Mammary epithelial cell (primary cell): Measurements from ENCODE around the gene CCDC83.

Source experiments
- EZH2 ChIP-seq: IDR thresholded peaks from 2 replicates; pipeline ENCODE4 v1.6.1; 2012; ENCODE audit warnings: low read length, inconsistent platforms, borderline replicate concordance
- TF ChIP-seq, protein P1 (sequence below), 2 donors: IDR thresholded peaks in 1 of 2; conservative IDR thresholded peaks in 1 of 2; 2 replicates each; pipeline ENCODE4 v1.5.1; 2011 to 2012; ENCODE audit warnings: inconsistent platforms in 2 of 2, low read length in 2 of 2, mild to moderate bottlenecking in 2 of 2, control low read depth in 1 of 2, low read depth in 1 of 2; ENCODE audit not compliant: insufficient read depth in 1 of 2; ENCODE audit errors: extremely low read depth in 1 of 2

DNA sequence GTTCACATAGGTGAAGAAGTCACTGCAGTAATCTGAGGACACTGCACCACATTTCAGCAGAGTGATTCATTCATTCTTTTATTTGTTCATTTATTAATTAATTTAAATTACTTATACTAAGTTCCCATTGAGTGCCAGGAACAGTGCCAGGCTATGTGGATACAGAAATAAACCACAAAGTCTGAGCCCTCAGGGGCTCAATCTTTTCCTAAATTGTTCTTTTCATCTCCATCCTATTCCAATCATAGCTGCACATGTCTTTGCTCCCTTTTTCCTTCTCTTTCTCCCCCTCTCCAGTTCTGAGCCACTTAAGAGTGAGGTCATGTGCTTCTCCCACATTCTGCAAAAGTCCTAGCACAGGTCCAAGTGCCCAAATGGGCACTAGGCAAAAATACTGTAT, 49.2 kb upstream of the CCDC83 start:
- TF ChIP-seq, protein P1, sequence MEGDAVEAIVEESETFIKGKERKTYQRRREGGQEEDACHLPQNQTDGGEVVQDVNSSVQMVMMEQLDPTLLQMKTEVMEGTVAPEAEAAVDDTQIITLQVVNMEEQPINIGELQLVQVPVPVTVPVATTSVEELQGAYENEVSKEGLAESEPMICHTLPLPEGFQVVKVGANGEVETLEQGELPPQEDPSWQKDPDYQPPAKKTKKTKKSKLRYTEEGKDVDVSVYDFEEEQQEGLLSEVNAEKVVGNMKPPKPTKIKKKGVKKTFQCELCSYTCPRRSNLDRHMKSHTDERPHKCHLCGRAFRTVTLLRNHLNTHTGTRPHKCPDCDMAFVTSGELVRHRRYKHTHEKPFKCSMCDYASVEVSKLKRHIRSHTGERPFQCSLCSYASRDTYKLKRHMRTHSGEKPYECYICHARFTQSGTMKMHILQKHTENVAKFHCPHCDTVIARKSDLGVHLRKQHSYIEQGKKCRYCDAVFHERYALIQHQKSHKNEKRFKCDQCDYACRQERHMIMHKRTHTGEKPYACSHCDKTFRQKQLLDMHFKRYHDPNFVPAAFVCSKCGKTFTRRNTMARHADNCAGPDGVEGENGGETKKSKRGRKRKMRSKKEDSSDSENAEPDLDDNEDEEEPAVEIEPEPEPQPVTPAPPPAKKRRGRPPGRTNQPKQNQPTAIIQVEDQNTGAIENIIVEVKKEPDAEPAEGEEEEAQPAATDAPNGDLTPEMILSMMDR (conservative IDR thresholded peaks at IDR 0.05 in 1 of 2, IDR thresholded peaks at IDR 0.05 in 1 of 2; ENCODE audit: extremely low read depth in 1 of 2, insufficient read depth in 1 of 2, low read depth in 1 of 2, low read length in 2 of 2), result no peak
- TF ChIP-seq EZH2, result no peak
